GM12878 (cell line): ENCODE results near the gene SPI1. TPM values are rescaled to one million over a fixed set of nuclear protein-coding genes. Genes with fewer than 3 reads are reported as not detected.

Experiments
- BACH1 ChIP-seq: fragments of 450-650 bp; IDR thresholded peaks from 2 replicates; pipeline ENCODE4 v1.6.1; 2017; ENCODE audit warnings: mild to moderate bottlenecking, borderline replicate concordance
- CBX5 ChIP-seq: sonication (generic); IDR thresholded peaks from 2 replicates; pipeline ENCODE4 v1.6.1; 2016; ENCODE audit warnings: low read depth, moderate library complexity, mild to moderate bottlenecking, inconsistent platforms
- CHD4 ChIP-seq: fragments of 200-600 bp; sonication (generic); IDR thresholded peaks from 2 replicates; pipeline ENCODE4 v1.6.1; 2016; ENCODE audit warnings: mild to moderate bottlenecking
- FOXK2 ChIP-seq: fragments of 450-650 bp; IDR thresholded peaks from 2 replicates; pipeline ENCODE4 v1.6.1; 2017; ENCODE audit warnings: mild to moderate bottlenecking, moderate library complexity
- JUND ChIP-seq: IDR thresholded peaks from 2 replicates; pipeline ENCODE4 v1.6.1; 2012; ENCODE audit warnings: low read depth, mild to moderate bottlenecking, low read length, improper control_type of control experiment, moderate library complexity
- MYC ChIP-seq: IDR thresholded peaks from 2 replicates; pipeline ENCODE4 v1.6.1; 2011; ENCODE audit warnings: mild to moderate bottlenecking, low read length, moderate library complexity, inconsistent platforms; ENCODE audit not compliant: insufficient read depth, insufficient replicate concordance, insufficient read length, severe bottlenecking
- PAX5 ChIP-seq: IDR thresholded peaks from 2 replicates; pipeline ENCODE4 v1.6.1; 2011; ENCODE audit warnings: low read depth, low read length, borderline replicate concordance
- SMAD1 ChIP-seq: fragments of 450-650 bp; IDR thresholded peaks from 2 replicates; pipeline ENCODE4 v1.6.1; 2018; ENCODE audit warnings: mild to moderate bottlenecking, low read depth; ENCODE audit not compliant: partially characterized antibody
- TARDBP ChIP-seq: IDR thresholded peaks from 2 replicates; pipeline ENCODE4 v1.6.1; 2016; ENCODE audit warnings: borderline replicate concordance
- ZSCAN29 ChIP-seq: fragments of 450-650 bp; IDR thresholded peaks from 2 replicates; pipeline ENCODE4 v1.6.1; 2017; ENCODE audit warnings: mild to moderate bottlenecking, moderate library complexity
- polyA plus RNA-seq, 11 experiments: library from polyadenylated mRNA; depleted of rRNA in 4 of 11; unstranded in 6 of 11; stranded (reverse) in 5 of 11; fragments of >200 nt; fragmentation: Nextera tagmentation in 4 of 11; fragmentation: Illumina TruSeq in 1 of 11; extraction: Ambion mirVana in 4 of 11; extraction: Trizol in 1 of 11; gene quantifications; 1 replicate in 1 of 11; 2 replicates in 10 of 11; pipeline versions ENCODE4 v1.2.1 to v1.2.3, GENCODE V29; 2011 to 2016; ENCODE audit warnings: inconsistent platforms in 2 of 11, missing spikeins in 2 of 11, low read depth in 1 of 11
- total RNA-seq, 4 experiments: library from RNA; depleted of rRNA in 3 of 4; stranded (reverse); fragments of >200 nt in 3 of 4; fragmentation: Illumina TruSeq in 1 of 4; extraction: Trizol in 1 of 4; gene quantifications; 2 replicates each; pipeline versions ENCODE4 v1.2.1 to v1.2.3, GENCODE V29; 2013 to 2021
- TF ChIP-seq, protein P1 (sequence below): fragments of 450-650 bp; IDR thresholded peaks from 2 replicates; pipeline ENCODE4 v1.6.1; 2016; ENCODE audit warnings: mild to moderate bottlenecking, moderate library complexity, borderline replicate concordance
- TF ChIP-seq, protein P2 (sequence below): fragments of 150-350 bp; IDR thresholded peaks from 2 replicates; pipeline ENCODE4 v1.6.1; 2016; ENCODE audit warnings: low read depth, low read length
- TF ChIP-seq, protein P3 (sequence below): fragments of 450-650 bp; IDR thresholded peaks from 2 replicates; pipeline ENCODE4 v1.6.1; 2017; ENCODE audit warnings: mild to moderate bottlenecking, moderate library complexity
- TF ChIP-seq, protein P4 (sequence below): fragments of 450-650 bp; IDR thresholded peaks from 2 replicates; pipeline ENCODE4 v1.6.1; 2018; ENCODE audit warnings: mild to moderate bottlenecking, low read depth, moderate library complexity; ENCODE audit not compliant: partially characterized antibody

SPI1 gene
- total and polyA plus RNA-seq, 10 of the 15 experiments (the other 5 are each of a cell fraction or from before 2014, with no cell fraction given) = 0.05 to 31.1 (median 9.7) TPM

DNA sequence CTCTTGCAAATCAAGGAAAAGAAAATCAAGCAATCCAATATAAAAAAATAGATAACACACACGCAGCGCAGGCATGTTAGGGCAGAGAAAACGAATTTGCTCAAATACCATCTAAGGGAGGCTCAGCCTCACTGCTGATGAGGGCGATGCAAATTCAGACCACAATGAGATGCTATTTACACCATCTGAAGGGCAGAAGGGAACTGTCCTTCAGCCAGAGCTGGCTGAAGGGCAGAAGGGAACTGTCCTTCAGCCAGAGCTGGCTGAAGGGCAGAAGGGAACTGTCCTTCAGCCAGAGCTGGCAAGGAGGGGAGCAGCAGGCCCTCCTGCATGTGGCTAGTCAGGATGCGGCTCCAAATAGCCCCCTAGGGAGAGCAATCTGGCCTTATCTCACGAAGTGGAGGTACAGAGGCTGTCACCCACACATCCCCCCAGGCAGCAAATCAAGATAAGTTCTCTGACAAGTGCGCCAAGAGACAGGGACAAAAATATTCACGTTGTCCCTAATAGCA lies 22.5 kb upstream of the SPI1 start (continued):
- TF ChIP-seq, protein P1, sequence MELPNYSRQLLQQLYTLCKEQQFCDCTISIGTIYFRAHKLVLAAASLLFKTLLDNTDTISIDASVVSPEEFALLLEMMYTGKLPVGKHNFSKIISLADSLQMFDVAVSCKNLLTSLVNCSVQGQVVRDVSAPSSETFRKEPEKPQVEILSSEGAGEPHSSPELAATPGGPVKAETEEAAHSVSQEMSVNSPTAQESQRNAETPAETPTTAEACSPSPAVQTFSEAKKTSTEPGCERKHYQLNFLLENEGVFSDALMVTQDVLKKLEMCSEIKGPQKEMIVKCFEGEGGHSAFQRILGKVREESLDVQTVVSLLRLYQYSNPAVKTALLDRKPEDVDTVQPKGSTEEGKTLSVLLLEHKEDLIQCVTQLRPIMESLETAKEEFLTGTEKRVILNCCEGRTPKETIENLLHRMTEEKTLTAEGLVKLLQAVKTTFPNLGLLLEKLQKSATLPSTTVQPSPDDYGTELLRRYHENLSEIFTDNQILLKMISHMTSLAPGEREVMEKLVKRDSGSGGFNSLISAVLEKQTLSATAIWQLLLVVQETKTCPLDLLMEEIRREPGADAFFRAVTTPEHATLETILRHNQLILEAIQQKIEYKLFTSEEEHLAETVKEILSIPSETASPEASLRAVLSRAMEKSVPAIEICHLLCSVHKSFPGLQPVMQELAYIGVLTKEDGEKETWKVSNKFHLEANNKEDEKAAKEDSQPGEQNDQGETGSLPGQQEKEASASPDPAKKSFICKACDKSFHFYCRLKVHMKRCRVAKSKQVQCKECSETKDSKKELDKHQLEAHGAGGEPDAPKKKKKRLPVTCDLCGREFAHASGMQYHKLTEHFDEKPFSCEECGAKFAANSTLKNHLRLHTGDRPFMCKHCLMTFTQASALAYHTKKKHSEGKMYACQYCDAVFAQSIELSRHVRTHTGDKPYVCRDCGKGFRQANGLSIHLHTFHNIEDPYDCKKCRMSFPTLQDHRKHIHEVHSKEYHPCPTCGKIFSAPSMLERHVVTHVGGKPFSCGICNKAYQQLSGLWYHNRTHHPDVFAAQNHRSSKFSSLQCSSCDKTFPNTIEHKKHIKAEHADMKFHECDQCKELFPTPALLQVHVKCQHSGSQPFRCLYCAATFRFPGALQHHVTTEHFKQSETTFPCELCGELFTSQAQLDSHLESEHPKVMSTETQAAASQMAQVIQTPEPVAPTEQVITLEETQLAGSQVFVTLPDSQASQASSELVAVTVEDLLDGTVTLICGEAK = no peak
- TF ChIP-seq CBX5 (no peak), CHD4 (no peak), PAX5 (no peak), FOXK2 (no peak), SMAD1 (no peak), BACH1 (no peak), JUND (no peak), MYC (no peak), TARDBP (no peak), ZSCAN29 (no peak)
- TF ChIP-seq, protein P2, sequence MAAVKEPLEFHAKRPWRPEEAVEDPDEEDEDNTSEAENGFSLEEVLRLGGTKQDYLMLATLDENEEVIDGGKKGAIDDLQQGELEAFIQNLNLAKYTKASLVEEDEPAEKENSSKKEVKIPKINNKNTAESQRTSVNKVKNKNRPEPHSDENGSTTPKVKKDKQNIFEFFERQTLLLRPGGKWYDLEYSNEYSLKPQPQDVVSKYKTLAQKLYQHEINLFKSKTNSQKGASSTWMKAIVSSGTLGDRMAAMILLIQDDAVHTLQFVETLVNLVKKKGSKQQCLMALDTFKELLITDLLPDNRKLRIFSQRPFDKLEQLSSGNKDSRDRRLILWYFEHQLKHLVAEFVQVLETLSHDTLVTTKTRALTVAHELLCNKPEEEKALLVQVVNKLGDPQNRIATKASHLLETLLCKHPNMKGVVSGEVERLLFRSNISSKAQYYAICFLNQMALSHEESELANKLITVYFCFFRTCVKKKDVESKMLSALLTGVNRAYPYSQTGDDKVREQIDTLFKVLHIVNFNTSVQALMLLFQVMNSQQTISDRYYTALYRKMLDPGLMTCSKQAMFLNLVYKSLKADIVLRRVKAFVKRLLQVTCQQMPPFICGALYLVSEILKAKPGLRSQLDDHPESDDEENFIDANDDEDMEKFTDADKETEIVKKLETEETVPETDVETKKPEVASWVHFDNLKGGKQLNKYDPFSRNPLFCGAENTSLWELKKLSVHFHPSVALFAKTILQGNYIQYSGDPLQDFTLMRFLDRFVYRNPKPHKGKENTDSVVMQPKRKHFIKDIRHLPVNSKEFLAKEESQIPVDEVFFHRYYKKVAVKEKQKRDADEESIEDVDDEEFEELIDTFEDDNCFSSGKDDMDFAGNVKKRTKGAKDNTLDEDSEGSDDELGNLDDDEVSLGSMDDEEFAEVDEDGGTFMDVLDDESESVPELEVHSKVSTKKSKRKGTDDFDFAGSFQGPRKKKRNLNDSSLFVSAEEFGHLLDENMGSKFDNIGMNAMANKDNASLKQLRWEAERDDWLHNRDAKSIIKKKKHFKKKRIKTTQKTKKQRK = no peak
- TF ChIP-seq, protein P3, sequence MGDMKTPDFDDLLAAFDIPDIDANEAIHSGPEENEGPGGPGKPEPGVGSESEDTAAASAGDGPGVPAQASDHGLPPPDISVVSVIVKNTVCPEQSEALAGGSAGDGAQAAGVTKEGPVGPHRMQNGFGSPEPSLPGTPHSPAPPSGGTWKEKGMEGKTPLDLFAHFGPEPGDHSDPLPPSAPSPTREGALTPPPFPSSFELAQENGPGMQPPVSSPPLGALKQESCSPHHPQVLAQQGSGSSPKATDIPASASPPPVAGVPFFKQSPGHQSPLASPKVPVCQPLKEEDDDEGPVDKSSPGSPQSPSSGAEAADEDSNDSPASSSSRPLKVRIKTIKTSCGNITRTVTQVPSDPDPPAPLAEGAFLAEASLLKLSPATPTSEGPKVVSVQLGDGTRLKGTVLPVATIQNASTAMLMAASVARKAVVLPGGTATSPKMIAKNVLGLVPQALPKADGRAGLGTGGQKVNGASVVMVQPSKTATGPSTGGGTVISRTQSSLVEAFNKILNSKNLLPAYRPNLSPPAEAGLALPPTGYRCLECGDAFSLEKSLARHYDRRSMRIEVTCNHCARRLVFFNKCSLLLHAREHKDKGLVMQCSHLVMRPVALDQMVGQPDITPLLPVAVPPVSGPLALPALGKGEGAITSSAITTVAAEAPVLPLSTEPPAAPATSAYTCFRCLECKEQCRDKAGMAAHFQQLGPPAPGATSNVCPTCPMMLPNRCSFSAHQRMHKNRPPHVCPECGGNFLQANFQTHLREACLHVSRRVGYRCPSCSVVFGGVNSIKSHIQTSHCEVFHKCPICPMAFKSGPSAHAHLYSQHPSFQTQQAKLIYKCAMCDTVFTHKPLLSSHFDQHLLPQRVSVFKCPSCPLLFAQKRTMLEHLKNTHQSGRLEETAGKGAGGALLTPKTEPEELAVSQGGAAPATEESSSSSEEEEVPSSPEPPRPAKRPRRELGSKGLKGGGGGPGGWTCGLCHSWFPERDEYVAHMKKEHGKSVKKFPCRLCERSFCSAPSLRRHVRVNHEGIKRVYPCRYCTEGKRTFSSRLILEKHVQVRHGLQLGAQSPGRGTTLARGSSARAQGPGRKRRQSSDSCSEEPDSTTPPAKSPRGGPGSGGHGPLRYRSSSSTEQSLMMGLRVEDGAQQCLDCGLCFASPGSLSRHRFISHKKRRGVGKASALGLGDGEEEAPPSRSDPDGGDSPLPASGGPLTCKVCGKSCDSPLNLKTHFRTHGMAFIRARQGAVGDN = no peak
- TF ChIP-seq, protein P4, sequence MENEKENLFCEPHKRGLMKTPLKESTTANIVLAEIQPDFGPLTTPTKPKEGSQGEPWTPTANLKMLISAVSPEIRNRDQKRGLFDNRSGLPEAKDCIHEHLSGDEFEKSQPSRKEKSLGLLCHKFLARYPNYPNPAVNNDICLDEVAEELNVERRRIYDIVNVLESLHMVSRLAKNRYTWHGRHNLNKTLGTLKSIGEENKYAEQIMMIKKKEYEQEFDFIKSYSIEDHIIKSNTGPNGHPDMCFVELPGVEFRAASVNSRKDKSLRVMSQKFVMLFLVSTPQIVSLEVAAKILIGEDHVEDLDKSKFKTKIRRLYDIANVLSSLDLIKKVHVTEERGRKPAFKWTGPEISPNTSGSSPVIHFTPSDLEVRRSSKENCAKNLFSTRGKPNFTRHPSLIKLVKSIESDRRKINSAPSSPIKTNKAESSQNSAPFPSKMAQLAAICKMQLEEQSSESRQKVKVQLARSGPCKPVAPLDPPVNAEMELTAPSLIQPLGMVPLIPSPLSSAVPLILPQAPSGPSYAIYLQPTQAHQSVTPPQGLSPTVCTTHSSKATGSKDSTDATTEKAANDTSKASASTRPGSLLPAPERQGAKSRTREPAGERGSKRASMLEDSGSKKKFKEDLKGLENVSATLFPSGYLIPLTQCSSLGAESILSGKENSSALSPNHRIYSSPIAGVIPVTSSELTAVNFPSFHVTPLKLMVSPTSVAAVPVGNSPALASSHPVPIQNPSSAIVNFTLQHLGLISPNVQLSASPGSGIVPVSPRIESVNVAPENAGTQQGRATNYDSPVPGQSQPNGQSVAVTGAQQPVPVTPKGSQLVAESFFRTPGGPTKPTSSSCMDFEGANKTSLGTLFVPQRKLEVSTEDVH = no peak
